Caco-2 (cell line): ENCODE data around the gene TBC1D24. TPM values are rescaled to one million over a fixed set of nuclear protein-coding genes. Genes with fewer than 3 reads are reported as not detected.

Source experiments
- BruUV-seq: library from RNA; stranded (reverse); fragments of 400-500 nt; replicated peaks from 2 replicates; lab custom pipeline; 2021; lab: Mats Ljungman, UMichigan
- CTCF ChIA-PET: fragments of 300-600 bp; sonication (Branson Sonifier 250); formaldehyde crosslinking; loops from one replicate; lab custom pipeline; 2022; ENCODE audit warnings: antibody characterized with exemption; lab: Charles Lee
- POLR2A ChIA-PET: fragments of 300-600 bp; sonication (Branson Sonifier 250); formaldehyde crosslinking; loops from one replicate; lab custom pipeline; 2022; ENCODE audit warnings: antibody characterized with exemption; lab: Charles Lee
- DNase-seq, 2 experiments: peaks; one replicate each; pipeline versions ENCODE4 v3.0.0 to v3.0.0-alpha.2; 2020 to 2022
- H3K27me3 ChIP-seq: replicated peaks from 2 replicates; pipeline ENCODE4 v1.6.0; 2011; ENCODE audit warnings: low read length; ENCODE audit not compliant: control insufficient read depth, insufficient read depth
- H3K36me3 ChIP-seq: 2 replicates; pipeline ENCODE4 v1.5.1; 2011; ENCODE audit warnings: low read length; ENCODE audit not compliant: control insufficient read depth, insufficient read depth
- H3K4me1 ChIP-seq: fragments of 250-450 bp; sonication (Bioruptor Pico); 2 replicates; pipeline ENCODE4 v1.5.1; 2020; ENCODE audit warnings: mild to moderate bottlenecking
- H3K4me3 ChIP-seq: 2 replicates; pipeline ENCODE4 v1.5.1; 2011; ENCODE audit warnings: low read depth, mild to moderate bottlenecking, control low read depth, low read length
- H3K9me3 ChIP-seq: fragments of 250-450 bp; sonication (Bioruptor Pico); 2 replicates; pipeline ENCODE4 v1.5.1; 2020; ENCODE audit warnings: mild to moderate bottlenecking, moderate library complexity
- H3K27ac Mint-ChIP-seq: one replicate; pipeline ENCODE4 v1.8.0; 2022; ENCODE audit warnings: mixed read lengths; ENCODE audit not compliant: unreplicated experiment
- H3K27me3 Mint-ChIP-seq: one replicate; pipeline ENCODE4 v1.8.0; 2022; ENCODE audit warnings: mixed read lengths; ENCODE audit not compliant: insufficient read depth, unreplicated experiment
- H3K36me3 Mint-ChIP-seq: one replicate; pipeline ENCODE4 v1.8.0; 2022; ENCODE audit warnings: mild to moderate bottlenecking, mixed read lengths; ENCODE audit not compliant: insufficient read depth, unreplicated experiment
- H3K4me1 Mint-ChIP-seq: one replicate; pipeline ENCODE4 v1.8.0; 2022; ENCODE audit warnings: low read depth, mixed read lengths; ENCODE audit not compliant: unreplicated experiment
- H3K4me3 Mint-ChIP-seq: one replicate; pipeline ENCODE4 v1.8.0; 2022; ENCODE audit warnings: mild to moderate bottlenecking, moderate library complexity, mixed read lengths; ENCODE audit not compliant: unreplicated experiment
- H3K9me3 Mint-ChIP-seq: one replicate; pipeline ENCODE4 v1.8.0; 2022; ENCODE audit warnings: mixed read lengths; ENCODE audit not compliant: unreplicated experiment
- intact Hi-C: fragments of 100-400 bp; cut with micrococcal nuclease; formaldehyde crosslinking; loops from one replicate; pipeline ENCODE4 v1.10.0; 2022; ENCODE audit not compliant: unreplicated experiment
- total RNA-seq: library from RNA; stranded (reverse); gene quantifications from 2 replicates; pipeline ENCODE4 v1.2.3, GENCODE V29; 2022
- TF ChIP-seq, protein P1 (sequence below), 2 experiments: fragments of 200-600 bp in 1 of 2; IDR thresholded peaks; 1 replicate in 1 of 2; 2 replicates in 1 of 2; pipeline versions ENCODE4 v1.5.1 to v1.8.0; 2011 to 2022; ENCODE audit warnings: antibody characterized with exemption in 1 of 2, control low read depth in 1 of 2, inconsistent platforms in 1 of 2, low read depth in 1 of 2, low read length in 1 of 2, mild to moderate bottlenecking in 1 of 2, moderate library complexity in 1 of 2; ENCODE audit not compliant: insufficient read depth in 1 of 2, severe bottlenecking in 1 of 2, unreplicated experiment in 1 of 2

Gene TBC1D24
- total RNA-seq, 1 experiment from 2014 or later = 20.8 TPM

DNA sequence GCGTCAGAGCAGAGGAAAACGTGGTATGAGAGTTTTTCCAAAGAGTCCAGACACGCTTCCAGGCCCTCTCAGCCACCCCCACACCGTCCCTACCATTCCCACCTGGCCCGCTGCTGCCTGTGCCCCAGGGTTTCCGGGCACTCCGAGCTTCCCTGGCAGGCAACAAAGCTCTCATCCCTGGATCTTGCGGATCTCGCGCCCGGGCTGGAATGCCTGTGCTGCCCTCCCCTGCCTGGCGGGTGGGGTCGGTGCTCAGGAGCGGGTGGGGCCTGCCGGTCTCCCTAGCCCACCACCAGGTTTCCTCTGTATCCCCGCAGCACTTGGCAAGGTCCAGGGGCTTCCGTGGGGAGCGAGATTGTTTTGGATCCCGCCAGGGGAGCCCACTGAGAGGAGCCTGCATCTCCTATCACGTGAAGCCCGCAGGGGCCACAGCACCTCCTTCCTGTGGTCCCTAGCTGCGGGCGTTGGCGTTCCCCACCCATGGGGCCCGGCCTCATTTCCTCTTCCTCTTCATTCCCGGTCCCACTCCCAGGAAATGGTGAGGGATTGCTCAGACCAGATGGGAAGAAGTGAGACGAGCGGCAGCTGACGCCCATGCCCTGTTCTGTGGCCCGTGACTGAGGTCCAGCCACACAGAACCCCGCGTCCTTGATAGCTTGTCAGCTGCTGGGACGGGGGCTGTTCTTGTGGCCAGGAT, 11.0 kb downstream of the TBC1D24 start:
- CTCF ChIA-PET = interaction anchor here (1.6 kb wide), 1 partner anchor 12 kb away, joined by 4 read pairs; no protein-coding TSS in a partner anchor
- H3K4me3 Mint-ChIP-seq = no peak overlapping the region
- no peaks in the 10 kb centered on the region for H3K36me3 ChIP-seq
- peaks cover 11% of the 10 kb centered on the region for H3K36me3 Mint-ChIP-seq
- TF ChIP-seq, protein P1, sequence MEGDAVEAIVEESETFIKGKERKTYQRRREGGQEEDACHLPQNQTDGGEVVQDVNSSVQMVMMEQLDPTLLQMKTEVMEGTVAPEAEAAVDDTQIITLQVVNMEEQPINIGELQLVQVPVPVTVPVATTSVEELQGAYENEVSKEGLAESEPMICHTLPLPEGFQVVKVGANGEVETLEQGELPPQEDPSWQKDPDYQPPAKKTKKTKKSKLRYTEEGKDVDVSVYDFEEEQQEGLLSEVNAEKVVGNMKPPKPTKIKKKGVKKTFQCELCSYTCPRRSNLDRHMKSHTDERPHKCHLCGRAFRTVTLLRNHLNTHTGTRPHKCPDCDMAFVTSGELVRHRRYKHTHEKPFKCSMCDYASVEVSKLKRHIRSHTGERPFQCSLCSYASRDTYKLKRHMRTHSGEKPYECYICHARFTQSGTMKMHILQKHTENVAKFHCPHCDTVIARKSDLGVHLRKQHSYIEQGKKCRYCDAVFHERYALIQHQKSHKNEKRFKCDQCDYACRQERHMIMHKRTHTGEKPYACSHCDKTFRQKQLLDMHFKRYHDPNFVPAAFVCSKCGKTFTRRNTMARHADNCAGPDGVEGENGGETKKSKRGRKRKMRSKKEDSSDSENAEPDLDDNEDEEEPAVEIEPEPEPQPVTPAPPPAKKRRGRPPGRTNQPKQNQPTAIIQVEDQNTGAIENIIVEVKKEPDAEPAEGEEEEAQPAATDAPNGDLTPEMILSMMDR (IDR thresholded peaks at IDR 0.05; ENCODE audit: insufficient read depth in 1 of 2, low read depth in 1 of 2, low read length in 1 of 2, severe bottlenecking in 1 of 2, unreplicated experiment in 1 of 2) = no peak
- H3K27me3 Mint-ChIP-seq = no peaks in the 10 kb centered on the region
- no peaks in the 10 kb centered on the region for H3K27me3 ChIP-seq
- H3K9me3 Mint-ChIP-seq = no peaks in the 10 kb centered on the region
- POLR2A ChIA-PET = no interaction called here
- intact Hi-C loops = no loop called here
- BruUV-seq = no TSS peak
- no peak for DNase-seq
- H3K27ac Mint-ChIP-seq = no peak overlapping the region
- no peak overlapping the region for H3K4me3 ChIP-seq
- H3K9me3 ChIP-seq = no peaks in the 10 kb centered on the region
- no peaks in the 10 kb centered on the region for H3K4me1 ChIP-seq
- peaks cover 17% of the 10 kb centered on the region for H3K4me1 Mint-ChIP-seq

DNA sequence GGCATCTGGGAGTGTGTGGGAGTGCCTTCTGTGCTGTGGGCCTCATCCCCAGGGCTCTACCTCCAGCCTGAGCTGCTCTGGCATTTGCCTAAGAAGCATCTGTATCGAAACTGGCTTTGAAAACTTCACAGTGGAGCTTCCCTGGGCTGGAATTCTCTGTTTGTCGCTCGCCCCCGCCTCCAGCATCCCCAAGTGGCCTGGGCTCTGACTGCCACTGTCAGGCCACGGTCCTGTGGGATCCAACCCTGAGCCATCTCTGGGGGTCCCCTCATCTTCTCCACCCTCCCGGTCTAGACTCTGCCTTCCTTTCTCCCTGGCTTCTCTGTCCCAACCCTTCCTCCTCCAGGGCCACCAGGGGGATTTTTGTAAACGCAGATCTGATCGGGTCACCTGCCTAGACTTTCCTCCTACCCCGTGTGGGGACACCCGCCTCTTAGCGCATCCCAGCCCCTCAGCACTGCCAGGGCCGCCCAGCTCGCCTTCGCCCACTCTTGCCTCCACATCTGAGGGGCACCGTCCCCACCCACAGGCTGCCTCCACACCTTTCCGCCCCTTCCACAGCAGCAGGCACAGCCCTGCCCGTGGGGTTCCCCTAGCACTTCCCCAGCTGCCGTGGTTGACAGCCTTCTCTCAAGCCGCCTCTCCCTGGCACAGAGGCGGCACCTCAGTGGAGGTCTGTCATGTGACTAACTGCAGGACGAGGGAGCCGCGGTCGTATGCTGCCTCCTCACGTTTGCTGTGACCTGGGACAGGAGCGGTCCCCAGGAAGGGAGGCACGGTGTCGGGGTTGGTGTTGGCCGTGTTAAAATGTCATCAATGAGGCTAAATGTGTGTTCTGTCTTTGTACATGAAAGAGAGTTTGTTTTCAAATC, 12.0 kb downstream of the TBC1D24 start:
- TF ChIP-seq, protein P1 (IDR thresholded peaks at IDR 0.05; ENCODE audit: insufficient read depth in 1 of 2, low read depth in 1 of 2, low read length in 1 of 2, severe bottlenecking in 1 of 2, unreplicated experiment in 1 of 2) = no peak
- no peak overlapping the region for H3K4me3 Mint-ChIP-seq
- intact Hi-C loops = no loop called here
- no TSS peak for BruUV-seq
- H3K4me1 Mint-ChIP-seq = peaks cover 17% of the 10 kb centered on the region
- Histone ChIP-seq H3K9me3 (no peaks in the 10 kb centered on the region), H3K4me1 (no peaks in the 10 kb centered on the region), H3K27me3 (no peaks in the 10 kb centered on the region), H3K36me3 (no peaks in the 10 kb centered on the region), H3K4me3 (no peak overlapping the region)
- ChIA-PET CTCF (no interaction called here), POLR2A (no interaction called here)
- no peak for DNase-seq
- H3K36me3 Mint-ChIP-seq = peaks cover 11% of the 10 kb centered on the region
- H3K27me3 Mint-ChIP-seq = no peaks in the 10 kb centered on the region
- H3K27ac Mint-ChIP-seq = peak overlapping the region; percentile 77
- H3K9me3 Mint-ChIP-seq = no peaks in the 10 kb centered on the region

DNA sequence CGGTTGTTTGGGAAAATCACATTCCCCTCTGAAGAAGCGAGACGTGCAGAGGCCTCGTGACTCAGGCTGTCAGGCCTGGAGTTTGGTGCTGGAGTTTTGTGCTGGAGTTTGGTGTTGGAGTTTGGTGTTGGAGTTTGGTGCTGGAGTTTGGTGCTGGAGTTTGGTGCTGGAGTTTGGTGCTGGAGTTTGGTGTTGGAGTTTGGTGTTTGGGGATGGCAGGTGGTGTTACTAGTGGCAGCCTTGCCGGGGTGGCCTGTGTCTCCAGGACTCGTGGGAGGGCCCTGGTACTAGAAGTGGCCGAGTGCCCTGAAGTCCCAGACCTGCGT, 12.6 kb downstream of the TBC1D24 start:
- no peaks in the 10 kb centered on the region for H3K9me3 Mint-ChIP-seq
- H3K36me3 Mint-ChIP-seq = peaks cover 11% of the 10 kb centered on the region
- ChIA-PET CTCF (interaction anchor here (1.0 kb wide), 1 partner anchor 14 kb away, joined by 6 read pairs; no protein-coding TSS in a partner anchor), POLR2A (no interaction called here)
- intact Hi-C loops = no loop called here
- H3K4me3 Mint-ChIP-seq = no peak overlapping the region
- peak overlapping the region; percentile 77 for H3K27ac Mint-ChIP-seq
- no TSS peak for BruUV-seq
- Histone ChIP-seq H3K4me3 (no peak overlapping the region), H3K36me3 (no peaks in the 10 kb centered on the region), H3K4me1 (no peaks in the 10 kb centered on the region), H3K27me3 (no peaks in the 10 kb centered on the region), H3K9me3 (no peaks in the 10 kb centered on the region)
- TF ChIP-seq, protein P1 (IDR thresholded peaks at IDR 0.05; ENCODE audit: insufficient read depth in 1 of 2, low read depth in 1 of 2, low read length in 1 of 2, severe bottlenecking in 1 of 2, unreplicated experiment in 1 of 2) = no peak
- no peak for DNase-seq
- H3K4me1 Mint-ChIP-seq = peaks cover 17% of the 10 kb centered on the region
- H3K27me3 Mint-ChIP-seq = no peaks in the 10 kb centered on the region
